DMS153 (cell line): ENCODE results near the gene ZKSCAN8.
"Not testable (repeated sequence)": the region's sequence is repeated elsewhere in the genome, so short reads cannot be mapped to it uniquely, and the experiment has no call there.

Source experiments
- DNase-seq: peaks from one replicate; lab custom pipeline; 2025; lab: John Stamatoyannopoulos, UW

The ZKSCAN8 gene

DNA sequence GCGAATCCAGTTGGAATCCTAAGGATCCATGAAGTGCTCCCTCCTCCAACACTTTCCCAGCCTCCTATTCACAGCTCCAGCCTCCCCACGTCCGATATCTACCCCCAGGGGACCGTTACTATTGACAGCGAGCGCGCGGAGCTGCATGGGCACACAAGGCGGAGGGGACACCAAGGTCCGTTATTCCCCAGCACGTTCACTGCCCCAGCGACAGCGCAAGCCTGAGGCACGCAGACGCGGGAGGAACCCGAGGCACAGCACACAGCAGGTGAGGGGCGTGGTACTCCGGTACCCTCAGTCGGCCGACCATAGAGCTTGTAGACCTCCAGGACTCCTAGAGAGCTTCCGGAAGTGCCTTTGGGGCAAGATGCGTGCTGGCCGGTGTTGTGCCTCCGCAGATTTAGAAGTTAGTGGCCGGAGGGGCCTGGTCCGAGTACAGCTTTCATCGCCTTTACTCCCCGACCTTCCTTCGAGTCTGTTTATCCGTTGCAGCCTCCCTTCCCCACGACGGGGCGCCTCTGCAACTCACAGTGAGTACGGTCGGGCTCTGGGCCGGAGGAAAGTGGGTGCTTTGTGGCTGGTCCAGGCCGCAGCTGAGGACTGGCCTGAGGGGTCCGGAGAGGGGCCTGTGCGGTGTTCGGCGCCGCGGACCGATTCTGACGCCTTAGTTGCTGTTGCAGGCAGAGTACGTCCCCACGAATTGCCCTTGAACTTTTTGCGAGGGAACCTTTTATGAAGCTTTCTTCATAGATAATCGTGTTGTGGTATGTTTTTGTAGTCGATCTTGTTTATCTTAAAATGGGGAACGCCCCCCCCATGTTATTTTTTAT is at the start of gene ZKSCAN8:
TSS of gene ZKSCAN8 (plus strand) at position 384 of the 830 bp plus-strand sequence. CDS start 6,525 bp downstream, outside the sequence.
- DNase-seq: peak; percentile 83

- not testable (repeated sequence) for DNase-seq
These were observed 39.5 kb upstream of the ZKSCAN8 start for GRCh38 chr6:28102222-28102621.

- DNase-seq: not testable (repeated sequence)
These were observed 39.0 kb upstream of the ZKSCAN8 start for GRCh38 chr6:28102699-28103098.

GRCh38 chr6:28104392-28105244 is 37.1 kb upstream of the ZKSCAN8 start:
- peak; percentile 67 for DNase-seq

- DNase-seq: peak; percentile 7
These were observed 36.4 kb upstream of the ZKSCAN8 start for GRCh38 chr6:28105245-28105639.

GRCh38 chr6:28107506-28107905 is 34.2 kb upstream of the ZKSCAN8 start:
- no peak for DNase-seq

DNA sequence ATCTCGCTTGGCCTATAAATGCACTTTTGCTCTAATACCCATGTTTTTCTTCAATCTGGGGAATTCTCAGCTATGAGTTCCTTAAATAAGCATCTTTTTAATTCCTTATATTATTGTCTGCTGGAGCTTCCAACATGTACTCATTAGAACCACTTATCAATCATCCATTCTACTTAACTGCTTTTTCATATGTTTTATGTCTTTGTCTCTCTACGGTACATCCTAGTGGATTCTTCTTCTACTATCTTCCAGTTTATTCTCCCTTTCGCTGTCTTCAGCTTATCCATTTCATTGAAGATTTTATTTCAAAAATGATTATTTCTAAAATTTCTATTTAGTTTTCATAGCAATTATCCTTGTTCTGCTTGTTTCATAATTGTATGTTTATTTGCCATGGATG is 29.7 kb upstream of the ZKSCAN8 start:
- DNase-seq: no peak

- DNase-seq: no peak
These were observed 25.9 kb upstream of the ZKSCAN8 start for GRCh38 chr6:28115799-28116198.

- DNase-seq: no peak
These were observed 24.2 kb upstream of the ZKSCAN8 start for GRCh38 chr6:28117386-28118050.

DNA sequence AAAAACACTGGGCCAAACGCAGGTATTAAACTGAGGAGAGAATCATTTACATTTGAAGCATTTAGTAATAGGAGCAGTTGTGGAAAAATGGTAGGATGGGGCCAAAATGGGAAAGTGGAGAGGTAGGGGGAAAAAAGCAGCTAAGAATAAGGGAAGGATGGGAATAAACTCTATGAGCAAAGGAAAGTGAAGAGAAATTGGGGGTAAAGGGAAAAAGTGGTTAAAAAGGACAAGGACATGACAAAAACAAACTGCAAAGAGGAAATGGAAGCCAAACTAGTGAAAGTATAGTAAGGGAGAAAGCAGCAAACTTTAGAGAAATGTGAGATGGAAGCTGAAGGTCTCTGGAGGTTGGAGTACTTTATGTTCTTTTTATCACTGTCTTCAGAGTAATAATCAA is 23.5 kb upstream of the ZKSCAN8 start:
- no peak for DNase-seq

DNA sequence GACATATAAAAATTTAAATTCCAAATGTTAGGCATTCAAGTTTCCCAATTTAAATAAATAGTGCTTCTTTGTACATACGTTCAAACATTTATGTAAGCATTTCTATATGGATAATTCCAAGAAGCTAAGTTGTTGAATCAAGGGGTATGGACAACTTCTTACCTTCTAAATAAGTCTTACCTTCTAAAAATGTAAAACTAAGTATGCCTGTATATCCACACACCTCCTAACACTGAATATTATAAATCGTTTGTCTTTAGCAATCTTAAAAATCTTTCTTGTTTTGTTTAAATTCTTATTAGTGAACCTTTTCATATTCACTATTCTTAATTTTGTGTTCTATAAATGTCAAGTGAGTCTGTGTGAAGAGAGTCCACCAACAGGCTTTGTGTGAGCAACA is 19.8 kb upstream of the ZKSCAN8 start:
- no peak for DNase-seq

DNA sequence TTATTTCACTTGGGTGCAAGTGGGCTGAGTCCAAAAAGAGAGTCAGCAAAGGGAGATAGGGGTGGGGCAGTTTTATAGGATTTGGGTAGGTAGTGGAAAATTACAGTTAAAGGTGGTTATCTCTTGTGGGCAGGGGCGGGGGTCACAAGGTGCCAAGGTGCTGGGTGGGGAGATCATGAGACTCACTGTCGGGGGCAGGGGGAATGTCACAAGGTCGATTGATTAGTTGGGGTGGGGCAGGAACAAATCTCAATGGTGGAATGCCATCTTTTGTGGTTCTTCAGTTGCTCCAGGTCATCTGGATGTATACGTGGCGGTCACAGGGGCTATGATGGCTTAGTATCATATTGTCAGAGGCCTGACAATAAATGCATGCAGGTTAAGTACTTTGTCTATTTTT is 19.4 kb upstream of the ZKSCAN8 start:
- DNase-seq: not testable (repeated sequence)

DNA sequence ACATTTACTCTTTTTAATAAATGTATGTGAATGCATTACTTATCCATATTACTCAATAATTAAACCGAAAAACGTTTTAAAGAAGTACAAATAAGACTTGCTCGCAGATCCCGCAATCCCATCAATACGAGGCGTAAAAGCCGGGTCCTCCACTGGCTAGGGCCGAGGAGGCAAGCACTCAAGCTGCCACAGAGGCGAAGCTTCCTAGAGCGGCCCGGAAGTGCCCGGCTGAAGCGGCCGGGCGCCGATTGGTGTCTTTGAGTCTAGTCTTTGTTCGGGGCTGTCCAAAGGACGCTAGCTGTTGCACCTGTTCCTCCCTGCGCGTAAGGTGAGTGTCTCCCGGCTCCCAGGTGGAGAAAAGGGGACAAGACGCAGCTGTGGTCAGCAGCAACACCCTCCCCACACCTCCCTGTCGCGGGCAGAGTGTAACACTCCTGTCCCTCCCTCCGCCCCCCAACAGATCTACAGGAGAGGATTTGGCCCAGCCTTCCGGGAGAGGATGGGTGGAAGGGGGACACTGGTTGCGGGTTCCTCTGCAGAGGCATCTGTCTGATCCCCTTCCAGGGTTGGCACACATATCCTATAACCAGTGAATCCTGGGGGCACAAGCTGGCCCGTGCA is 17.2 kb upstream of the ZKSCAN8 start, which contains the start of gene ZSCAN16:
TSS of gene ZSCAN16 (plus strand) at position 260 of the 621 bp plus-strand sequence. CDS start 835 bp downstream, outside the sequence.
- DNase-seq: peak; percentile 80

DNA sequence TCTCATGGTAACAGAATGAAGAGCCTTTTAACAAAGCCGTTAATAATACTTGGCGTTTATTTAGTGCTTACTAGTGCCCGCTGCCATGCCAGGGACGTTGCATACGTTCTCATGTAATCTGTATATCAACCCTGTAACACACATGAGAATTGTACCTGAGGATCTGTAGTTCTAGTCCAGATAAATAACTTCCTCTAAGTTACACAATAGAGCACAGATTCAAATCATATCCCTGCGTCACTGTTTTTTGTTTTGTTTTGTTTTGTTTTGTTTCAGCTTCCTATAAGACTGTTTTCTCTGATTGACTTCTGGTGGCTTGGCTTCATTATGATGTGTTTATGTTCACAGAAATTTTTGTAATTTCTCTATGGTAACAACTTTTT is 16.7 kb upstream of the ZKSCAN8 start:
- no peak for DNase-seq

- no peak for DNase-seq
These were observed 16.3 kb upstream of the ZKSCAN8 start for GRCh38 chr6:28125401-28125800.

DNA sequence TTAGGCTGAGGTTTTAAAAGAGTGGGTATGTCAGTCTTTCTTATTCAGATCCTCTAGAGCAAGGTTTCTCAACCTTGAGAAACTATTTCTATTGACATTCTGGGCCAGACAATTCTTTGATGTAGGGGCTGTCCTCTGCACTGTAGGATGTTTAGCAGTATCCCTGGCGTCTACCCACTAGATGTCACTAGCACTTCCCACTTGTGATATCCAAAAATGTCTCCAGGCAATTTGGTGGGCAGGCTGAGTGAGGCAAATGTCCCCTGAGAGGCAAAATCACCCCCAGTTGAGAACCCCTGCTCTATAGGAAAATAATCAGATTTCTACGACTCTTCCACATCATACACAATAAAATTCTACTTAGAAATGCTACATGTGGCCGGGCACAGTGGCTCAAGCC is 7.7 kb upstream of the ZKSCAN8 start:
- DNase-seq: peak; percentile 3

DNA sequence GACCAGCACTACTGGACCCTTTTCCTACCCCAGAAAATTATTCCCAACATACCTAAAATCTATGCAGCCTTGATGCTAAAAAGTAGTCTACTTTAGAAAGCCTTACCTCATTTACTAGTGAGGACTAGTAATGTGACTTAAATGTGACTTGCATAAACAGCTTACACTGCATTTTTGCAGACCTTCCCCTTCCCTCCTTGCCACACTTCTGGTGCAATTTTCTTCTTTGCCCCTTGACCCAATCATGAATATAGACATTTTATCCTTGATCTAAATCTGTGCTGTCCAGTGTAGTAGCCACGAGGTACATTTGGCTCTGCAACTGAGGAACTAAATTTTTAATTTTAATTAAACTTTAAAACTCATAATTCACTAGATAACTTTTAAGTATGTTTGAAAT is 7.0 kb upstream of the ZKSCAN8 start:
- DNase-seq: no peak

GRCh38 chr6:28135393-28135792 is 6.3 kb upstream of the ZKSCAN8 start:
- DNase-seq: no peak

DNA sequence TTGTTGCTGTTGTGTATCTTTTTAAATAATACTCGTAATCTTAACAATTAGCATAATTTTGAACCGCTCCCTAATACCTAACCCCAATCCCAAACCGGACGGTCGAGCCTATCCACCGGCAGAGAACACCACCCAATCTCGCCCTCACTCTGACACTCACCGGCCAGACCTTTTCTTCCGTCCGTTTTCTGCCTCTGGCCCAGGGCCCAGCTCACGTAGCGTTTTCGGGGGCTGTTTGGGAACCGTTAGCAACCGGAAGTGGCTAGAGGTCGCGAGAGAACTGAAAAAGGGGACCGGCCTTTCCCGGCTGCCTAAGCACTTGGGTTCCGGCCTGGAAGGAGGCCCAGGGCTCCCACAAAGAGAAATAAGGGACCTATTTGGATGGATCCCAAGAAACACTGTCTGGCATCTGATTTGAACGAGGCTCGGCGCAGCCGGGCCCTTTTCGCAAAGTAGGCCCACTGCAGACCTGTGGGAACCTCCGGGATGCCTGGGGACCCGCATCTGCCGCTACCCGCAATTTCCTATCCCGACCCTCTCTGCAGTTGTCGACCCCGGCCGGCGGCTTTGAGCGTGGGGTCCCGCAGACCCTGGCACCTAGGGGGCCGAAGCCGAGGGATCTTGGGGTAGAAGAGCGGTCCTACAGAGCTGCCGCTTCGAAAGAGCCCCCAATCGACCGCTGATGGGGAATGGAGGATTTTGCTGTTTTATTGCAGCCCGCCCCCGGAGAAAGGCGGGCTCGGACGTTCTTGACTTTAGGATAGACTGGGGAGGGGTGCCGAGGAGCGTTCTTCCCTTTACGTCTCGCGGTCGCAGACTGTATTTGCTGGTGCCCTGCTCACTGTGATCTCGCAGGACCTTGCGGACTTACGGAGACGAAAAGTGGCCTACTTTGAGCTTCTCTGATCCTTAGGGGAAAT is 4.8 kb upstream of the ZKSCAN8 start:
- peak; percentile 78 for DNase-seq

GRCh38 chr6:28137505-28137981 is 4.1 kb upstream of the ZKSCAN8 start:
- no peak for DNase-seq
